Choroid plexus epithelial cell (primary cell): ENCODE data around the gene SSTR3.
A peak's percentile ranks its signal among the peaks of the same experiment; 100 is the strongest.
"Not testable (repeated sequence)": the region's sequence is repeated elsewhere in the genome, so short reads cannot be mapped to it uniquely, and the experiment has no call there.

Experiments used
- DNase-seq: peaks from one replicate; pipeline ENCODE4 v3.0.0-alpha.2; 2010; ENCODE audit warnings: low read depth
- H3K4me3 ChIP-seq: 2 replicates; pipeline ENCODE4 v1.5.1; 2011; ENCODE audit warnings: low read depth, mild to moderate bottlenecking, control low read depth, low read length, moderate library complexity
- TF ChIP-seq, protein P1 (sequence below): conservative IDR thresholded peaks from 2 replicates; pipeline ENCODE4 v1.5.1; 2011; ENCODE audit warnings: low read depth, mild to moderate bottlenecking, control low read depth, inconsistent platforms, low read length, moderate library complexity

Gene SSTR3

DNA sequence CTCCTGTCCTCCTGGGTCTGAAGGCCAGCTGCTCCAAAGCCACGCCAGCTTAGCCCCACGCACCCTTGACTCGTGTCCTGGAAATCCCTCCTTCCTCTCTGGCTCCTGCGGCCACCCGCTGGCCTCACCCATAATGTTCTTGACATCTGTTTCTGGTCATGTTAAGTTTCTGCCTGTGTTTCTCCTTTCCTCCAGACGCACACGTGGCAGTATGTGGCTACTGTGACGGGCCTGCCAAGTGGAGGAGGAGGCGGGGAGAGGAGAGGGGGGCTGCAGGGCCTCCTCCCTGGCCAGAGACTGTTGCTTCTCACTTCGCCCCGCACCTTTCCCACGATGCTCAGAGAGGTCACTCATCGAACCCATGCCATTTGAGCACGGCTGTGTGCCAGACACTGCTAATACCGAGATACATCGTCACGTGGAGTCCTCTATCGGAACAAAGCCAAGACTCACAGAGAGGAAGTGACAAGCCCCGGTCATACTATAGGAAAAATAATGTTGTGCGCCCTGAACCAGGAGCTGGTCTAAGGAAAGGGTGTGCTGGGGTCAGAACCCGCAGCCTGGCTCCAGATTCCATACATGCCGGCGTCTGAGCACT is 35.7 kb downstream of the SSTR3 start:
- H3K4me3 ChIP-seq, result no peak overlapping the region
- TF ChIP-seq, protein P1, sequence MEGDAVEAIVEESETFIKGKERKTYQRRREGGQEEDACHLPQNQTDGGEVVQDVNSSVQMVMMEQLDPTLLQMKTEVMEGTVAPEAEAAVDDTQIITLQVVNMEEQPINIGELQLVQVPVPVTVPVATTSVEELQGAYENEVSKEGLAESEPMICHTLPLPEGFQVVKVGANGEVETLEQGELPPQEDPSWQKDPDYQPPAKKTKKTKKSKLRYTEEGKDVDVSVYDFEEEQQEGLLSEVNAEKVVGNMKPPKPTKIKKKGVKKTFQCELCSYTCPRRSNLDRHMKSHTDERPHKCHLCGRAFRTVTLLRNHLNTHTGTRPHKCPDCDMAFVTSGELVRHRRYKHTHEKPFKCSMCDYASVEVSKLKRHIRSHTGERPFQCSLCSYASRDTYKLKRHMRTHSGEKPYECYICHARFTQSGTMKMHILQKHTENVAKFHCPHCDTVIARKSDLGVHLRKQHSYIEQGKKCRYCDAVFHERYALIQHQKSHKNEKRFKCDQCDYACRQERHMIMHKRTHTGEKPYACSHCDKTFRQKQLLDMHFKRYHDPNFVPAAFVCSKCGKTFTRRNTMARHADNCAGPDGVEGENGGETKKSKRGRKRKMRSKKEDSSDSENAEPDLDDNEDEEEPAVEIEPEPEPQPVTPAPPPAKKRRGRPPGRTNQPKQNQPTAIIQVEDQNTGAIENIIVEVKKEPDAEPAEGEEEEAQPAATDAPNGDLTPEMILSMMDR, result no peak
- DNase-seq, result peak; percentile 79

DNA sequence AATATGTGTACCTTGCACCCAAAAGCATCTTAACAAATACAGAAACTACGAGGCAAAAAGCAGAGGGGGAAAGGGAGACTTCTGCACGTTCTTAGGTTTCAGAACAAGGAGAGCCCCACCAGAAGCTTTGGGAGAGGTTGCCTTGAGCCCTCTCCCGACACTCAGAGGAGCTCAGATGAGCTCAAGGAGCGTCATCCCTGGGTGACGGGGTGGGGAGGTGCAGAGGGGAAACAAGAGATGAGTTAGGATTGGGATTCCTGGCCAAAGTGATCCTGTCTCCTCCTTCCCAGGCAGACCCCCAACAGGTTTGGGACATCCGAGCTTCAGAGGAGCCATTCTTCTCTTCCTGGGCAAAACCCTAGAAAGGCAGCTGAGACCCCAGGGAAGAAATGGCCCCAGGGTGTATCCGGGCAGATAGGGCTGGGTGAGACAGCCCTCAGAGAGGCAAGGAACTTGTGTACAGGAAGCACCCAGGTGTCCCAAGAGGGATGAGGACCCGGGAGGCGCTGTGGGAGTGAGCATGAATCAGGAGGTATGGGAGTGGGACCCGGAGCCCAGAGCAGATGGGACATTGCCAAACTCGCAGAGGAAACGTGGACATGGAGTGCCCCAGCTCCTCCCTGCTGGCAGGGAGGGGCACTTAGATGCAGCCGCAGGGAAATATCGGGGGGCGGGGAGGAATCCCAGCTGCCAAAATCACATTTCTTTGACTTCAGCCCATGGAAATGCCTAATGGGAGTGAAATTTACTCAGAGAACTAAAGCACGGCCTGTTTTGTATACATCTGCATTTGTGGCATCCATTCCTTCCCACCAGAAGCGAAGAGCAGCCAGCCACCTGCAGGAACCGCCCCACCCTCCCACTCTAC is 36.6 kb downstream of the SSTR3 start:
- TF ChIP-seq, protein P1, result no peak
- no peak overlapping the region for H3K4me3 ChIP-seq
- no peak for DNase-seq

DNA sequence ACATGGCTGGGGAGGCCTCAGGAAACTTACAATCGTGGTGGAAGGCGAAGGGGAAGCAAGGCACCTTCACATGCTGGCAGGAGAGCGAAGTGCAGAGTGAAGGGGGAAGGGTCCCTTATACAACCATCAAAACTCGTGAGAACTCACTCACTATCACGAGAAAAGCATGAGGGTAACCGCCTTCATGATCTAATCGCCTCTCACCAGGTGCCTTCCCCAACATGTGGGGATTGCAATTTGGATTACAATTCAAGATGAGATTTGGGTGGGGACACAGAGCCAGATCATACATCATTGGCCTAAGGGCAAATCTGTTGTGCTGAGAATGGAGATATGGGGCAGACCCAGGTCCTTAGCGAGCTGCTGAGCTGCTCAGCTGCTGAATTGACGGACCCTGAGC is 37.3 kb downstream of the SSTR3 start:
- no peak overlapping the region for H3K4me3 ChIP-seq
- TF ChIP-seq, protein P1, result no peak
- DNase-seq, result no peak

DNA sequence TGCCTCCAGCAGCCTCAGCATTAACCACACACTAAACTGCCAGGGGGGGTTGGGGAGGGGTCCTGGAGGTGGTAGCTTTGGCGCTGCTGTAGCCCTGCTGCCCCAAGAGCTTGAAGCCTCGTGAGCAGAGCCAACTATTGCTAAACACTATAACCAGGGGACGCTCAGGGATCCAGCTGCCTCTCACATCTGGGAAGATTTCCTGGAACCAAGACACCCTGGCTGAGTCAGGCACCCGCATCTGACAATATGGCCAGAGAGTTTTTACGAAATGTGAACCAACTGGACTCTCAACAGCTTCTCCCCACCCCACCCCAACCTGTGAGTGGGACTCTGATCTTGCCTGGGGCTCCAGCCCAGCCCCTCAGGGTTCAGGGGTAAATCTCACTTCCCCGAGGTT is 38.6 kb downstream of the SSTR3 start:
- peak; percentile 26 for DNase-seq
- H3K4me3 ChIP-seq, result no peak overlapping the region
- TF ChIP-seq, protein P1, result no peak

DNA sequence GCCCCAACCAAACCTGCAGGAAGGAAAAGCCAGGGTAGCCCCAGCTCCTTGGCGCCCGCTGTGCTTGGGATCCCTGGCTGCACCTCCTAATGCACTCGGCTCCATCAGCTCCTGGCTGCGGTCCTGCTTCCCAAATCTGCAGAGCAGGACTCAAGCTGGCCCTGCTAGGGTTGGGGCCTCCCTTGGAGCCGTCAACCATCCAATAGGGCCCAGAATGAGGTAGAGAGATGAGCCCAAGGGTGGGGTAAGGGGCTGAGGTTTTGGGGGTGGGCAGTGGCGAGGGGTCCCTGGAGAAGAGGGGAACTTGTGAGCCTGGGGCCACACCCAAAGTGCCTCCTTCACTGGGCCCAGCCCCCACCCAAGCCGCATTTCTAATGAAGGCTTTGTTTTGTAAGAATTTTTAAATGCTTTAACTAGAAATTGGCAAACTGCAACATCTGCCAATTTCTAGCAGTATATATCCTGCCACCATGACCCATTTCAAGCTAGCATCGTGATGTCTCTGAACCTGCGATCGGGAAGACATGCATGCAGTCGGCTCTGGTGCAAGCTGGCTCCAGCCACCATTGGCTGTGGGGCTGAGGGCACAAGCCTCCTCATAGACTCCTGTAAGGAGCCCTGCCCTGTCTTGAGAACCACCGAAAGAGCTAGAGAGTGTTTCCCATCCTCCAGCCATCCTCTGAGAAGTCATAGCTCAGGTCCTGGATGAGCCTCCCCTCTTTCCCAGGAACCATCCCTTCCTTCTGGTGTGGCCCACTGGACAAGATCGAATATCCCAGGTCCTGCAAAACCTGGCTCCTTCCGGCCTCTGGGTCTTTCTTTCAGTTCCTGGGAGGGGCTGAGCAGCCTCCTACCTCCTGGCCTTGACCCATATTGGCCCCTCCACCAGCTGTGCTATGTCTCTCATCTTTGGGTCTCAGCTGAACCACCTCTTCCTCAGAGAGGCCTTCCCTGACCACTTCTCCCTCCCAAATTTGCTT is 39.7 kb downstream of the SSTR3 start:
- TF ChIP-seq, protein P1, result no peak
- H3K4me3 ChIP-seq, result no peak overlapping the region
- no peak for DNase-seq

DNA sequence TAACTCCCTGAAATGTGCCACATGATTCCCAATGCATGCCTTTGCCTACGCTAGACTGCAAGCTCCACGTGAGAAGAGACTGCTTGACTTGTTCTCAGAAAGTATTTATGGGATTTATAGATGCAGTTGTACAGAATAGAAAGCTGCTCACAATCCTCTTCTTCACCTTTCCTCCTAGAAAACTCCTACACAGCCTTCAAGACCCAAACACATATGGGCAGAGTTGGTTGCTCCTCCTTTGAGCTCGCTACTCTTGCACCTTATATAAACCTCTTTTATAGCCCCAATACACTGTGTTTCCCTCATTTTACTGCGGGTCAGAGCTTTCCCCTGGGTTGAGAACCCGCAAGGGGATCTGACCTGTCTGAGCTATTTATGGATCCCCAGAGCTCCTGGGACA is 40.6 kb downstream of the SSTR3 start:
- DNase-seq, result no peak
- TF ChIP-seq, protein P1, result no peak
- no peak overlapping the region for H3K4me3 ChIP-seq

DNA sequence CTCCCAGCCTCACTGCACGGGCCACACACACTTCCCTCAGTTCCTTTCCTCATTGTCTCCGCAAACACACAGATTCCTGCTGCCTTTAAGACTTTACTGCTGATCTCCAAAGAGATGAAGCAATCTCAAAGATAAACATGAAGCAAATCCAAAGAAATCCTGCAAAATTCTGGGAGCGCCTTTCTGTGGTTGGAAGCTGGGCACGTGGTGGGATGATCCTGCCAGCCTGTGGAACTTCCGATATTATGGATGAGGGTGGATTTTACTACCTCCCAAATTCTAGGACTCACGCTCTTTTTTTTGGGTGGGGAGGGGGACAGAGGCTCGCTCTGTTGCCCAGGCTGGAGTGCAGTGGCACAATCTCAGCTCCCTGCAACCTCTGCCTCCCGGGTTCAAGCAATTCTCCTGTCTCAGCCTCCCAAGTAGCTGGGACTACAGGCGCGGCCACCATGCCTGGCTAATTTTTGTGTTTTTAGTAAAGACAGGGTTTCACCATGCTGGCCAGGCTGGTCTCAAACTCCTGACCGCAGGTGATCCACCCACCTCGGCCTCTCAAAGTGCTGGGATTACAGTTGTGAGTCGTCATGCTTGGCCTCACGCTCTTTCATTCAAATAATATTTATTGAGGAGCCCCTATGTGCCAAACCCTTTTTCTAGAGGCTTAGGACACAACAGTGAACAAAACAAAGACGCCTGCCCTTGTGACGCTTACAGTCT is 41.4 kb downstream of the SSTR3 start:
- not testable (repeated sequence) for DNase-seq, H3K4me3 ChIP-seq
